SK-N-SH treated with all-trans-retinoic acid at 6 μM for 48 hours (cell line): ENCODE results near the gene FTCD.

ENCODE experiments used
- GLIS3 ChIP-seq: fragments of 250-450 bp; sonication (Bioruptor Pico); IDR thresholded peaks from 2 replicates; pipeline ENCODE4 v1.5.0; 2020; ENCODE audit warnings: mild to moderate bottlenecking, moderate library complexity
- ZC3H10 ChIP-seq: fragments of 250-450 bp; sonication (Bioruptor Pico); IDR thresholded peaks from 2 replicates; pipeline ENCODE4 v1.5.1; 2021; ENCODE audit warnings: mild to moderate bottlenecking, moderate library complexity
- ZFP30 ChIP-seq: fragments of 450-650 bp; formaldehyde crosslinking; IDR thresholded peaks from 2 replicates; pipeline ENCODE4 v1.5.0; 2022; ENCODE audit warnings: mild to moderate bottlenecking, moderate library complexity
- TF ChIP-seq, protein P1 (sequence below): fragments of 250-450 bp; sonication (Bioruptor Pico); IDR thresholded peaks from 2 replicates; pipeline ENCODE4 v1.5.1; 2020; ENCODE audit warnings: low read depth, mild to moderate bottlenecking, moderate library complexity

DNA sequence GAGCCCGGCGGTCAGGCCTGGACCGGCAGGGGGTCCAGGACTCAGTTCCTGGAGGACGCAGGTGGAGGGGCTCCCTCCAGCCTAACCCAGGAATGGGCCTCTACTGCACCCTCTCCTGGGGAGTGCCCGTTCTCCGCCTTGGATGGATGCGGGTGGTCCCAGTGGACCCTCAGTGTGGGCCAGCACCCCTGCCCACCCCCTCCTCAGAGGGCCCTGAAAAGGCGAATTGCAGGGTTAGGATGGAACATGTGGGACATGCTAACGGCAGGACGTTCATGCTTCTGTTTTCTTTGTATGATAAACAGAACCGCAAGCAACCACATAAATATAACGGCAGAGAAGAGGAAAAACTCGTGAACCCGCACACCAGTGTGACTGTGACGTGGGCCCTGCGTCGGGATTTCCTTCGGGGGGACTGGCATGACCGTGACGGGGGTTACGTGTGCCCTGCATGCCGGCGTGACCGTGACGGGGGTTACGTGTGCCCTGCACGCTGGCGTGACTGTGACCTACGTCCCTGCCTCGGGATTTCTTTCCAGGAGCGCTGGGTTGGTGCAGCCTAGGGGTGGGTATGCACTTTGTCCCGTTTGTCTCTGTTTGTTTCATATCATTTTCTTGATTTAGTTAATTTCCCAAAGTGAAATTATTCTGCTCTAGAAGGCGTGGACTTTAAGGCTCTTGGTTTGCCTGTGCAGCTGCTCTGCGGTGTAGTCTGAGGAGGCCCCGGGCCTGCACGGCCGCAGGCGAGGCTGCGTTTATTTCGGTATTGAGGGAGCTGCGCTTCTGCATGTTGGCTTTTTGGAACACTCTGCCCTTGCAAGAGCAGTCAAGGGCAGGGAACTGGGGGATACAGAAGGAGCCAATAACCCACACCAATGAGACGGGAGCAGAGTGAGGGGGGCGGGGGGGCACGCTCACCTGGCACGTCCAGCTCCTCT, 3.1 kb downstream of the FTCD start:
- TF ChIP-seq ZFP30 (CRISPR knock-in tag) (no peak), GLIS3 (CRISPR knock-in tag) (no peak), ZC3H10 (CRISPR knock-in tag) (no peak)
- TF ChIP-seq, protein P1, sequence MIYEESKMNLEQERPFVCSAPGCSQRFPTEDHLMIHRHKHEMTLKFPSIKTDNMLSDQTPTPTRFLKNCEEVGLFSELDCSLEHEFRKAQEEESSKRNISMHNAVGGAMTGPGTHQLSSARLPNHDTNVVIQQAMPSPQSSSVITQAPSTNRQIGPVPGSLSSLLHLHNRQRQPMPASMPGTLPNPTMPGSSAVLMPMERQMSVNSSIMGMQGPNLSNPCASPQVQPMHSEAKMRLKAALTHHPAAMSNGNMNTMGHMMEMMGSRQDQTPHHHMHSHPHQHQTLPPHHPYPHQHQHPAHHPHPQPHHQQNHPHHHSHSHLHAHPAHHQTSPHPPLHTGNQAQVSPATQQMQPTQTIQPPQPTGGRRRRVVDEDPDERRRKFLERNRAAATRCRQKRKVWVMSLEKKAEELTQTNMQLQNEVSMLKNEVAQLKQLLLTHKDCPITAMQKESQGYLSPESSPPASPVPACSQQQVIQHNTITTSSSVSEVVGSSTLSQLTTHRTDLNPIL (CRISPR knock-in tag) = no peak
